Ecto neural progenitor cell (in vitro differentiated cells): ENCODE data around the gene PDE11A.

Experiments
- DNase-seq: peaks from one replicate; pipeline ENCODE4 v3.0.0-alpha.2; 2018; ENCODE audit warnings: low spot score

PDE11A gene

DNA sequence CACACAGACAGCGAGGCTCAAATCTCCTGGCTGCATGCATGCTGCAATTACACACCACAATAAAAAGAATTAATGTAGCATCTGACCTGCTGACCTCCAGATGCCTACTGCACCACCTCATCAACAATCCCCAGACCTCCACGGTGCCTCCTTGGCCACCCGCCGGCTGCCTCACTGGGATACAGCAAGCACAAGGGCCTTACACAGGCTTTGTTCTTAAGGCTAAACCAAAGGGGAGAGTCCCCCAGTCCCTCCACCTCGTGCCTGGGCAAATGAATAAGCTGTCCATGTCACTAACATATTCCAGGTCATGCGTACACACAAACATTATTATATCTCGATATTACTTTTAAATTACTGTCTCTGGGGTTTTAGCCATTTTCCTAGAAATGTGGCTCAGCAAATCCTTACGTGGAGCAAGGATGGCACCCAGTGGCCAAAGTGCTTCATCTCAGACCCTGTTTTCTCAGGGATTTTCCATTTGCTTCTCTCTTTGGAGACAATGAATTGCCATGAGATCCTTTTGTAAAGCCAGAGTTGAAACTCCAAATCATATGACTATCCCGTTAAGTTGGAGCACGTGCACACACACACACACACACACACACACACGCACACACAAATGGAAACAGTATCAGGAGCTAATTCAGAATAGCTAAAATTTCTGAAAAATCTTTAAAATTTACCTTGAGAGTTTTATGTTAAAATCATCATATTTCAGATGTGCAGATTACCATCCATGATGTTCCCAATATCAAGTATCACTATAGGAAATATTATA, 313.8 kb downstream of the PDE11A start:
- DNase-seq, result peak; percentile 67

DNA sequence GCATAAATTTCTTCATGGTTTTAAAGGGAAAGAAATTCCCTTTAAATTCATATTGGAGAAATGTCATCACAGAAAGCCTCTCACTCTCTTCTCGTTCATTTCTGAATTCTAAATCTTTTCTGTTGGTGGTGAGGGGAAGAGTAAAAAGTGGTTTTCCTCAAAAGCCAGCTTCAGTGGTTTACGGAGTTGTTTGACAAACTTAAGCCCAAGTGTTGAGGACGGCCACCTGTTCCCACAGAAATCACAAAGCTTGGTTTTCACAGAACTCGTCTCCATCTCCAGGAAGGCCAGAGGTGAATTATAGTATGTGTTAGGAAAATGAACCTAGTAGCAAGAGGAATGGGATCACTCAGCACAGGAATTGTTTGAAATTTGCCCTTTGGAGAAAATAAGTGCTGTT, 316.2 kb downstream of the PDE11A start:
- no peak for DNase-seq

DNA sequence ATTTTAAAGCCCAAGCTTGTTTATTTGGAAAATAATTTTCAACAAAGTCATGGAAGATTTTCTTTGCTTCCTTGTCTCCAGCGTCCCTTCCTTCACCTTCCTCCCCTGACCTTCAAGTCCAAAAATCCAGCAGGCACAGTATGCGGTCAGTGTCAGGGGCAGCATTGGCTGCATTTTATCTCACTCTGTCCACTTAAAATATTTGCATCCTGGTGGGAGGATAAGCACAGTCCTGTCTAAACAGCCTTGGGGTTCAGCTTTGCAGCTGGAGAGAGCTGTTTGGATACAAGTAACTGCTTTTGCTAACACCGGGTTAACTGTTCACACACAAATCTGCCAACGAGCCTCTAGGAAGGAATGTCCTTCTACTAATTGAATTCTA, 318.1 kb downstream of the PDE11A start:
- DNase-seq, result no peak

DNA sequence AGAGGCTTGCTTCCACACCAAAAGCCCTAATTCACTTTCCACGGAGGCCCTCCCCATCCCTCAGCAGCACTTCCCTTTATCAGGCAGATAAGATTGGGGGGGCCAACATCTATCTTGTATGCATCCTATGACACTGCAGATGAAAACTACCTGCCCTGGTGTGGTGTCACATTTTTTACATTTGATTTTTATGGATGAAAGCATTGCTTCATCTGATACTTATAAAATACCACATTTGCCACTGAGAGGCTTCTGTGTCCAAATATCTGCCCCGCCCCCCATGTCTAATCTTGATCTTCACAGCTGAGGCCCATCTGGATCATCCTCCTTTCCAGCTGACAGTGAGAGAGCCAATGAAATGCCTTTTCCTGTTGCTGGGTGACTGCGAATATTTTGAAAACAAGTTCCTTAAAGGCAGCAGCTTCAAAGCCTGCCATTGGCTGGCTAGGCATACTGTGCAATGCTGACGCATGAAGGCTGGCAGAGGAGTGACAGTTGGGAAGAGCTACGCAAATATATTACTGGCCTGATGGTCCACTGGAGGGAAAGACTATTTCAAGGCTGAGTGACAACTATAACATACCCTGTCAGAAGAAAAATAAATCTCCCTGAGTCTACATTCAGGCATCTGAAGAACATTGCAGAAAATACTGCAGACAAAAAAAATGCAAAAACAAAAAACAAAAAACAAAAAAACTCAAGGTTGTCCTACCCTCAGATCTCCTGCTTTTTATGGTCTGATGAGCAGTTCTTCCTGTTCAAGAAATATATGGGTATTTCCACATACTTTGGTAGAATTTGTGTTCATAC, 318.7 kb downstream of the PDE11A start:
- DNase-seq, result peak; percentile 65

DNA sequence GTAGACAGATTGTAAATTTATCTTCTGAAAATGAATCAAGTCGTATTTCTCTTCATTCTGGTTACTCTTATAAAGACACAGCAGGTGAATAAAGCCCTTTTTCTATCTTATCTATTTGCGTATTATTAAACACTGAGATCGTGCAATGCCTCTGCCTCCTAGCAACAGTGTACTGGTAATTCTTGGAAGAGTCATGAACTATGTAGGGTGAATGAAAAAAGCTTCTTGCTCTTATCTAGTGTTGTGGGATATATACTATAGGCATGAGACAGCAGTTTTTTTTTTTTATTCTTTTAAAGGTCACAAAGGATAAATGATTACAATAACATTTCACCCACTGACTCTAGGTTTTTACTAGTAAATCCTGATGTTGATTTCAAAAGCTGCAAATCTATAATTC, 324.2 kb downstream of the PDE11A start:
- DNase-seq, result no peak

DNA sequence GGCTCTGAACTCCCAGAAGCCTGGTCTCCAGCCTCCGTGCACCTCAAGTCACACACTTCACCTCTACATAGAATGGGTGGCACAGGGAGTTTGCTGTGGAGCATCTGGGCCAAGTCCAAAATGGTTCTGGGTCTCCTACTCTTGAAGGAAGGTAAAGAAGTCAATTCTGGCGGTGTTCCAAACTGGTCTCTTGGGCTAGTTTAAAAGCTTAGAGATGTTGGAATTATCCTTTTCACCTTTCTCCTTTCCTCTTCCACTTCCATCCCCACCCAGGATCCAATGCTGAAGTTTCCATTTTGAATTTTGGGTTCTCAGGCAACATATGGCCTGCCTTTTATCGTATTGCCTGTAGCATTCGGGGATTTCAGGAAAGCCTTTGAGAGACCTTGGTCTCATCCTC, 325.2 kb downstream of the PDE11A start:
- DNase-seq, result no peak

DNA sequence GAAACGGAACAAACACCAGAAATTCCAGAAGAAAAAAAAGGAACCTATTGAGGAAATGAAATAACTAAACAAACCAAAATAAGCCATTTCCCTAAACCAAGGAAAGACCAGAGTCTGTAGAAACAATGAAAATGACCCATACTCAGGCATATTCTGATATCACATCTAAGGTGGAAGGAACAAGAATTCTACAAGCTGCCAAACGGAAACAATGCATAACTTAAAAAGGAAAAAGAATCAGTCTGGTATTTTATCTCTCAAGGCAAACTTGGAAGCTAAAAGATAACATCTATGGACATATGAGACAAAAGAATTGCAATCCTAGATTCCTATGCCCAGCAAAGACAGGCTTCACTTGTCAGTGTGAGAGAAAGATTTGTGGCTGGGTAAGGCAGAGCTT, 326.2 kb downstream of the PDE11A start:
- DNase-seq, result no peak

DNA sequence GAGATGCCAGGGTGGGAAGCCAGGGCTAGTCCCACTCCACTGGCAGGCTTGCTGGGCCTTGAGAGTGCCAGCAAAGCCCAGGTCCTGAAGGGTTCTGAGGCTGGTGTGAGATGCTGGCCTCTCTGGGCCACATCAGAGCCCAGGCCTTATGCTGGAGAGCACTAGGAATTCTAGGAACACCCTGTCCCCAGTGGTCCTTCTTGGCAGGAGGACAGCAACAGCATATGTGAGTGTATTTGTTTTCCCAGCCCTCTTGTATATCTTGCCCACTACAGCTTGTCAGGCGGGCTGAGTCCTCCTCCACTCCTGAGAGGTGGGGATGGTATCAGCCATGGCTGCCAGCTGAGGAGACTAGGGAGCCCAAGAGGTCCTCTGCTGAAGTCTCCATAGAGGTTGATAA, 327.0 kb downstream of the PDE11A start:
- no peak for DNase-seq

DNA sequence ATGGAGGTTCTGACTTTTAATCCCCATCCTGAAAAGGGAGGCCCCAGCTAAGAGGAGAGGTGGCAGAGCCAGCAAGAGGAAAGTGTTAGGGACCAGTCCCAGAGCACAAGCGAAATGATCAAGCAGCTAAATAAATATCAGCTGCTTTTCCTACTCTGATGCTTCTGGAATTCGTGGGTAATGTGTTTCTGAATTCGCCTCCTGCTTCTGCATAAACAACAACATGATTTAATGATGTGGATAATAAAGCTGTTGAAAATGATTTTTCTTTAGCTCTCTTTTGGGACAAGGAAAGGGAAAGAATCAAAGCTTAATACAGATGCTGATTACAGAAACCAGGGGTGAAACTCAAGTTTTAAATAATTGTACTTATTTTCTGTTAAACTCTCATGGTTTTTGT, 329.7 kb downstream of the PDE11A start:
- DNase-seq, result no peak

DNA sequence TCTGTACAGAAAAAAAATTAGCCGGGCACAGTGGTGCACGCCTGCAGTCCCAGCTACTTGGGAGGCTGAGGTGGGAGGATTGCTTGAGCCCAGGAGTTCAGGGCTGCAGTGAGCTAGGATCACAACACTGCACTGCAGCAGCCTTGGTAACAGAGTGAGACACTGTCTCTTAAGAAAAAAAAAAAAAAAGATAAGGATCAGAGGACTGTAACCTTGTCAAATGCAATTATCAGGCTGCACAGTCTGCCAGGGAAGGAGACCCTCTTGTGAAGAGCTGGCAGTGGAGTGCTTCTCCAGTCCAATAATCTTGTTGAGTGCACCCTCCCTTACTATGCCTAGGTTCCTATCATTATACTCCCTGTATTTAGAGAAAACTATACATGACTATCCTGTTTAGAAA, 330.7 kb downstream of the PDE11A start:
- no peak for DNase-seq

DNA sequence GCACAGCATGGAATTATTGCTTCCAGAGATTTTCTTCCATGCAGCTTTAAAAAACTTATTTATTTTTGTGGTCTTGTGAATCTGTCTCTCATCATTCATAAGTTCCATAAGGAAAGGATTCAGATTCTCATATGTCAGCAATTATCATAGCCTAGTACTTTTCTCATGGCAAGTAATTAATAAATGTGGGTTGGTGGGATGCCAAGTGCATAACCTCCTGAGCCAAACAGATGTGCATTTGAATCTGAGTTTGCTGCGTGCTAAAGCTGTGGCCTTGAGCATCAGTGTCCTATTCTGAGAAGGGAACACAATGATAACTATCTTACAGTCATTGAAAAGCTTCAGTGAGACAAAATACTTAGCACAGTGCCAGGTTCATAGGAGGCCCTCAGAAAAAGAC, 331.9 kb downstream of the PDE11A start:
- no peak for DNase-seq

DNA sequence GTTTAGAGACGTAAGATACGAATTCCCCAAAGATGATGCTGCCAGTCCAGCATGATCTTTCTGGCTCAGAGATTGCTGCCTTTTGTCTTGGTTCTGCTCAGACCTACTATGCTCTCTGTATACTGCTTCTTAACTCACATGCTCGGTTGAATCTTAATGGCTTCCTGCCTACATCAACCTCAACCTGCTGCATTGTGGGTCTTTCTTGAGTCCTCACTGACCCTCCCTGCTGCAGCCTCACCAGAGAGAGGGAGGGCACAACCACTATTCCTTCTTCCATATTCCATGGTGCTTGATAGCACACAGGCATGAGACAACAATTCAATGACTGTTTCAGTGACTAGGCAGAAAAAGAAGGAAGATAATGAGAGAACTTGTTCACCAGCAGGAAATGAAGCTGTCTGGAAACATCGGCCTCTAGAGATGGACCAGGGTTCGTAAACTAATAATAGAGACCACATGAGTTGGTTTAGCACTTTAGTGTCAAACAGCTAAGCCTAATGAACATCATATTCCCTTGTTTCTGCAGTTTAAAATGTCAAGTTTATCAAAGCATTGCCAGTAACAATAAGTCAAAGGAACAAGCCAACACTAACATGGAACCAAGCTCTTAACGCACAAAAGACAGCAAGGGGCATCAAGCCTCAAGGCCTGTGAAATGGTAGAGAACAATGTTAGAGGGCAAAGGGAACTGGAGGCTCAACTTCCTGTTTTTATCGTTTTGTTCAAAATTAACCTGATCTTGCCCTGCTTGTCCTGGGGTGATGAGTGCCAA, 333.9 kb downstream of the PDE11A start:
- no peak for DNase-seq

DNA sequence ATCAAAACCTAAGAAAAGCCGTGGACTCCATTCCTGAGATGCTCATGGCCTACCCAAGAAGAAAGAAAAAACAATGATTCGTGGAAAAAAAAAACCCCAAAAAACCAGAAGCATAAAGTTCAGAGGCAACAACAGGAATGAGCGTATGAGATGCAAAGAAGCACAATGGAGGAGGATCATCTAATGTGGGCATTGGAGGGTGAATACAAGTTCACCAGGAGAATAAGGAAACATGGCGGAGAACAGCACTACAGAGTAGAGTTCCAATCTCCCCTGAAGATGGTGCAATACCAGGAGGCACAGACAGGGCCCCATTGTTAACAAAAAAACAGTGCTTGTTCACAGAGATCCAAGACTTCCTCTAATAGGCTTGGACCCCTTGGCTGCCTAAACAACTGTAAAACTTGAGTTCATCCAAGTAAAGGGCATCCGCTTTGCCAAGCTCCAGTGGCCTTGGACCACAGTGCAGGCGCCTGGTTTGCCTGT, 337.2 kb downstream of the PDE11A start:
- DNase-seq, result no peak

DNA sequence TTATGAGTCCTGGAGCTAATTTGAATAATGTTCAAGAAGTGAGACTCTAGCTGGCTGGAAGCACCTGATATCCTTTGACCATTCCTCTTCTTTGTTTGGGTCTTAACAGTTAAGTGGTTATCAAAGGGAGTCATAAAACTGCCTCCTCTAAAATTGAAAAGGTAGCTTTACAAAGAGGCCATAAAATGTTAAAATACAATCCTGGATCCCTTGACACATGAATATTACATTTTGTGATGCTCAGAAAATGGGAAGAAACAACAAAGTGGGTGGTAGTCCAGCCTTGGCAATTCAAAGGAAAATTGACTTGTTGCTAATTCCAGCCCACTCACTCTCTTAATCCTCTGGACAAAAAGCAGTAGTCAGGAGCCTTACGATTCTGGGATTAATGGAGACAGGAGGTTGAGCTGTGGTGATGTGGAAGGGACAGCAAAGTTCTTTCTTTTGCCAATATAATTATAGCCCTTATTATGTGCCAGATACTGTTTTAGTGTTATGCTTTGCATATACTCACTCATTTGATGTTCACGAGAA, 339.2 kb downstream of the PDE11A start:
- DNase-seq, result no peak

DNA sequence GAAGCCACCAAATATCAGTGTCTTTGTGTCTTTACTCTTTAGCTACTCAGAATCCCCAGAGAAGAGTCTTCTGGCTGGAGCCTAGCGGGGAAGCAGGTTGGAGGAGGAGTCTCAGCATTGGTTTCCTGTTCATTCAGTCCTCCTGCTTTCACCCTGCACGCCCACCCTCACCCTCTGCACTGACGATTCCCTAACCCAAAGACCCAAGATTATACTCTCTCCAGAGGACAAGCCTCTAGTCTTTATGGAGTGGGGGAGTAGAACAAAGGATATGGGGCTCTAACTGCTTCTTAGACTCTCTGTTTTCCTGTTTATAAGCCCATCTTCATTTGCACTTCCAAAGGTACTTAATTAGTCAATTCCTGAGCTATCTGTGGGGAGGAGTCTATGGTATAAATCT, 341.2 kb downstream of the PDE11A start:
- peak; percentile 55 for DNase-seq

DNA sequence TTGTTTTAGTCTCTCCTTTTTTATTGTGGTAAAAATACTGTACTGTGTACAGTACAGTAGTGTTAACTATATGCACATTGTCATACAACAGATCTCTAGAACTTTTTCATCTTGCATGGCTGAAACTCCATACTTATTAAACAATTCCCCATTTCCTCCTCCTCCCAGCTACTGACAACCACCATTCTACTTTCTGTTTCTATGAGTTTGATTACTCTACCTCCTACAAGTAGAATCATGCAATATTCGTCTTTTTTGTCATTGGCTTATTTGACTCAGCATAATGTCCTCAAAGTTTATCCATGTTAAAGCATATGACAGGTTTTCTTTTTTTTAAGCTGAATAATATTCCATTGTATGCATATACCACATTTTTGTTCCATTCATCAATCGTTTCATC, 341.8 kb downstream of the PDE11A start:
- DNase-seq, result no peak

DNA sequence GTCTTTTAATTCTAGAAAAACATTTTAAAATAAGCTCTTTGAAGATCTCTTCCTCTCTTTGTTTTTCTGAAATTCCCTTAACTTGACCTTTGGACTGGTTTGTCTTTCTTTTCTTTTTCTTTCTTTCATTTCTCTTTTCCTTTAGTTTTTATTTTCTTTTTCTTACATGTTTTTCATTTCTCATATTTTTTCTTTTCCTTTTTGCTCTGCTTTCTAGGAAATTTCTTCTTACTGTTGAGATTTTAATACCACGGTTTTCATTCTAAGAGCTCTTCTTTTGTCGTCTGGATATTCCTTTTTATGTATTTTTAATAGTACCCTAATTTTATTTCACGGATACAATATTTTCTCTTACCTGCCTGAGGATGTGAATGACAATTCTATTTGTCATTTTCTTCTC, 342.2 kb downstream of the PDE11A start:
- no peak for DNase-seq

DNA sequence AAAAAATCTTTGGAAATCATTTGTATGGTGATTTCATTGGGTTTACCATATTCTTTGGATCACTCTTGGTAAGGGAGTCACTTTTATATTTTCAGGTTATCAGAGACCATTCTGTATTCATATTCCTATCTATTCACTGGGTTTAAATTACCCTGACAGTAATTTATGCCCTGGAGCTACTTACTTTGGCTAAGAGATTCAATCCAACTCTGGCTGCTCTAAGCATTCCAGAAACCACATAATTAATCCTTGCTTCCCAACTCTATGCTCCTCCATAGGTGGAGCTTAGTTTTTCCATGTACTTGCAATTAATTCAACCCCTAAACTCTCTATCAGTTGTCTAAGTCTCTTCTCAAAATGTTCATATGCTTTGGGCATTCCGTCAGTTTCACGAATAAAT, 343.7 kb downstream of the PDE11A start:
- DNase-seq, result no peak

DNA sequence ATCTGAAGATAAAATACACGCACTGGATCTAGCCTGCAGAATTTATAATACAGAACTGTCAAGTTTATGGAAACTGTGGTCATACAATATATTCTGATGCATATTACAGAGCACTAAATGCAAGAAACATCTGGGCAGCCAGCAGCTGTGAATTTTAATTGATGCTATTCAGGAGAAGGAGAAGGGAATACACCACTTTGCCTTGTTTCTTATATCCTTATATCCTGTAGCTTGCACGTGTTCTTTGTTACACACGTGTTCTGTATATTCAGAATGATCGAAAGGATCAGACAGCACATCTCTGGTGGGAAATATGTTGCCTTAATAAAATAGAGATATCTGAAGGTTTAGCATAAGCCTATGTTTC, 344.2 kb downstream of the PDE11A start:
- DNase-seq, result no peak

DNA sequence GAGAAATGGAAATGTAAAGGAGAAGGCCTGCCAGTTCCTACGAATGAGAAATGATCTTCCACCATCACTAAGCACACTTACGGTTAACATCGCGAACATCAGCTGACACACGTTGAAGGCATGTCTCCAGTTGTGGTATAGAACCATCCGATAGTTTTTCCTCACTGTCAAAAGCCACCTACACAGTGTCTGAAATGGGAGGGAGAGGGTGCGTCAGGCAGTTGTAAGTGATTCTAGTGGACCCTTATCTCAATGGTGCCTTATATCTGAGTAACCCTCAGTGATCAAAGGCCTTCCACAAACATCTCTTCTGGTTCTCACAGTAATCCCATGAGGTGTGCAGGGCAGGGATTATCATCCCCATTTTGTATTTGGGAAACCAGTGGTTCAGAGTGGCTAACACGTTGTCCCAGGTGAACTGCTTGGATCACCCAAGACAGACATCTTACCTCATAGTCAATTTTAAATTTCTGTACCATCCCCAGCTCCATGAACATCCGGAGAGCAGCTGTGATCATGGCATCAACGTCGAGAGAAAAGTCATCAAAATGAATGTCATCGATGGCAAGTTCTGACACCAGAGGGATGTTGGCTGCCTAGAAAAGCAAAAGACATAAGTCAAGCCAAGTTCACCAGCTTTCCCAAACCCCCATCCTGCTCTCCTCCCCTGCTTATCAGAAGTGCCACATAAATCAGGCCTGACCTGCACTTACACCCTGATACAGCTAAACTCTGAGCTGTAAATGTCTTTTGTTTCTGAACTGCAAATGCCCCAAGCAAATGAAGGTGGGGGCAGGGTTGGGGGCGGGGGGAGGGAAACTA, 344.8 kb downstream of the PDE11A start:
- DNase-seq, result no peak

DNA sequence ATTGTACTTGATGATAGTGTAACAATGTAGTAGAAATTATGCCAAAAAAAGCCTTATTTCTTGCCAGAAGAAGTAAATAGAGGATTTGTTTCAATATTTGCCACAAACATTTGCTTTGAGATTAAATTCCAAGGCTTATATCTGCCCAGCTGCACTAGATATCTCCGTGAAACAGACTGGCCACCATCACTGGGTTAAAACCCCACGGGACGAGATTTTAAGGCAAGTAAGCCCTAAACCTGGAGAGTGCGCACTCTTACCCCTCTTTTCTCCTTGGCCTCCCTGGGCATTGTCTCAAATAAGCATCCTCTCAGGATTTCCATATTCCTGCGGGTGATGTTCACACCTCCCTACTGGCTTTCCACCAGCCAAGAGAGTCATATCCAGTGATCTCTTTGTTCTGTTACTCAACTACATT, 345.6 kb downstream of the PDE11A start:
- no peak for DNase-seq
